IMR-90 (cell line): ENCODE results near the gene DCUN1D1. TPM values are rescaled to one million over a fixed set of nuclear protein-coding genes. Genes with fewer than 3 reads are reported as not detected.

Experiments used
- ATAC-seq: fragments of 200-7000 bp; cut with Tn5 transposase; 2 replicates; pipeline ENCODE4 v1.9.1; 2020; ENCODE audit warnings: low read depth, mild to moderate bottlenecking, moderate library complexity
- BruUV-seq: library from RNA; stranded (reverse); fragments of 400-500 nt; replicated peaks from 2 replicates; lab custom pipeline; 2021; lab: Mats Ljungman, UMichigan
- CTCF ChIA-PET: fragments of 300-600 bp; formaldehyde crosslinking; extraction: SDS; loops from one replicate; lab custom pipeline; 2021; ENCODE audit warnings: antibody characterized with exemption; lab: Yijun Ruan, JAX
- POLR2A ChIA-PET: fragments of 300-600 bp; sonication (Branson Sonifier 250); formaldehyde crosslinking; loops from one replicate; lab custom pipeline; 2022; ENCODE audit warnings: antibody characterized with exemption; ENCODE audit not compliant: unreplicated experiment; lab: Charles Lee
- DNase-seq: peaks from one replicate; pipeline ENCODE4 v3.0.0; 2013
- H2AFZ ChIP-seq: replicated peaks from 2 replicates; pipeline ENCODE3; 2013; ENCODE audit warnings: low read length, mild to moderate bottlenecking; ENCODE audit not compliant: poor library complexity
- H2AK5ac ChIP-seq: 2 replicates; pipeline ENCODE4 v1.6.1; 2013; ENCODE audit warnings: low read depth, low read length, inconsistent platforms
- H2AK9ac ChIP-seq: replicated peaks from 2 replicates; pipeline ENCODE3; 2013; ENCODE audit warnings: mild to moderate bottlenecking, low read depth, low read length, moderate library complexity; ENCODE audit not compliant: poor library complexity
- H2BK120ac ChIP-seq: 2 replicates; pipeline ENCODE4 v1.6.1; 2013; ENCODE audit warnings: low read depth, low read length, inconsistent platforms
- H2BK15ac ChIP-seq: 3 replicates; pipeline ENCODE4 v1.6.1; 2013; ENCODE audit warnings: low read depth, low read length, inconsistent platforms
- H2BK20ac ChIP-seq: 2 replicates; pipeline ENCODE4 v1.6.1; 2013; ENCODE audit warnings: low read depth, mild to moderate bottlenecking, inconsistent platforms, low read length, moderate library complexity
- H2BK5ac ChIP-seq: 2 replicates; pipeline ENCODE4 v1.6.1; 2013; ENCODE audit warnings: mild to moderate bottlenecking, low read depth, low read length, inconsistent platforms; ENCODE audit not compliant: poor library complexity, severe bottlenecking
- H3K14ac ChIP-seq: replicated peaks from 2 replicates; pipeline ENCODE4 v1.6.1; 2013; ENCODE audit warnings: low read depth, low read length, inconsistent platforms
- H3K18ac ChIP-seq: 2 replicates; pipeline ENCODE4 v1.6.1; 2013; ENCODE audit warnings: low read depth, low read length, control low read depth
- H3K23ac ChIP-seq: 2 replicates; pipeline ENCODE4 v1.6.1; 2013; ENCODE audit warnings: low read depth, low read length, inconsistent platforms
- H3K27ac ChIP-seq: 2 replicates; pipeline ENCODE4 v1.5.1; 2013; ENCODE audit warnings: mild to moderate bottlenecking, control low read depth, low read length; ENCODE audit not compliant: insufficient read depth
- H3K27me3 ChIP-seq: 2 replicates; pipeline ENCODE4 v1.6.1; 2013; ENCODE audit warnings: low read length; ENCODE audit not compliant: control insufficient read depth, insufficient read depth
- H3K36me3 ChIP-seq: 2 replicates; pipeline ENCODE4 v1.6.1; 2013; ENCODE audit warnings: low read length, mixed read lengths; ENCODE audit not compliant: control insufficient read depth, insufficient read depth
- H3K4ac ChIP-seq: 2 replicates; pipeline ENCODE4 v1.6.1; 2013; ENCODE audit warnings: low read depth, low read length, inconsistent platforms
- H3K4me1 ChIP-seq: 2 replicates; pipeline ENCODE4 v1.6.1; 2013; ENCODE audit warnings: low read length, mixed read lengths; ENCODE audit not compliant: control insufficient read depth, insufficient read depth
- H3K4me2 ChIP-seq: 2 replicates; pipeline ENCODE4 v1.6.1; 2013; ENCODE audit warnings: low read depth, mild to moderate bottlenecking, control low read depth, low read length, moderate library complexity
- H3K4me3 ChIP-seq: 2 replicates; pipeline ENCODE4 v1.5.1; 2013; ENCODE audit warnings: low read depth, mild to moderate bottlenecking, control low read depth, low read length, moderate library complexity; ENCODE audit not compliant: insufficient read depth
- H3K56ac ChIP-seq: 2 replicates; pipeline ENCODE4 v1.6.1; 2013; ENCODE audit warnings: low read length, inconsistent platforms; ENCODE audit not compliant: insufficient read depth; ENCODE audit errors: extremely low read depth
- H3K79me1 ChIP-seq, 2 experiments: 2 replicates each; pipeline ENCODE4 v1.6.1; 2013; ENCODE audit warnings: low read length in 2 of 2, inconsistent platforms in 1 of 2, low read depth in 1 of 2
- H3K9ac ChIP-seq: 2 replicates; pipeline ENCODE4 v1.6.1; 2013; ENCODE audit warnings: low read depth, low read length, control low read depth
- H3K9me1 ChIP-seq: 2 replicates; pipeline ENCODE4 v1.6.1; 2013; ENCODE audit warnings: low read length, inconsistent platforms; ENCODE audit not compliant: insufficient read depth
- H3K9me3 ChIP-seq: 2 replicates; pipeline ENCODE4 v1.6.1; 2013; ENCODE audit warnings: low read length; ENCODE audit not compliant: control insufficient read depth, insufficient read depth
- H4K20me1 ChIP-seq: 2 replicates; pipeline ENCODE4 v1.6.1; 2013; ENCODE audit warnings: low read length, inconsistent platforms; ENCODE audit not compliant: insufficient read depth
- H4K5ac ChIP-seq: 2 replicates; pipeline ENCODE4 v1.6.1; 2013; ENCODE audit warnings: mild to moderate bottlenecking, low read depth, low read length, control low read depth
- H4K8ac ChIP-seq, 2 experiments: 2 replicates each; pipeline ENCODE4 v1.6.1; 2013; ENCODE audit warnings: low read depth in 2 of 2, low read length in 2 of 2, control low read depth in 1 of 2, inconsistent platforms in 1 of 2
- H4K91ac ChIP-seq: 2 replicates; pipeline ENCODE4 v1.6.1; 2013; ENCODE audit warnings: low read depth, low read length, inconsistent platforms; ENCODE audit not compliant: insufficient read depth
- BHLHE40 ChIP-seq: fragments of 150-350 bp; IDR thresholded peaks from 2 replicates; pipeline ENCODE4 v1.6.1; 2016; ENCODE audit warnings: mild to moderate bottlenecking, low read depth, low read length
- CEBPB ChIP-seq: IDR thresholded peaks from 2 replicates; pipeline ENCODE4 v1.6.1; 2012; ENCODE audit warnings: low read depth, low read length, improper control_type of control experiment
- CHD1 ChIP-seq: IDR thresholded peaks from 2 replicates; pipeline ENCODE4 v1.6.1; 2012; ENCODE audit warnings: low read depth, low read length, improper control_type of control experiment
- CTCF ChIP-seq: conservative IDR thresholded peaks from 2 replicates; pipeline ENCODE4 v1.5.1; 2012; ENCODE audit warnings: mild to moderate bottlenecking, low read depth, low read length, improper control_type of control experiment
- ELK1 ChIP-seq: fragments of 150-350 bp; IDR thresholded peaks from 2 replicates; pipeline ENCODE4 v1.6.1; 2016; ENCODE audit warnings: low read depth, mild to moderate bottlenecking, low read length, moderate library complexity, borderline replicate concordance
- FOS ChIP-seq: fragments of 150-350 bp; IDR thresholded peaks from 2 replicates; pipeline ENCODE4 v1.6.1; 2016; ENCODE audit warnings: low read depth, low read length
- MAFK ChIP-seq: IDR thresholded peaks from 2 replicates; pipeline ENCODE4 v1.6.1; 2012; ENCODE audit warnings: low read depth, low read length, improper control_type of control experiment
- MAZ ChIP-seq: IDR thresholded peaks from 2 replicates; pipeline ENCODE4 v1.6.1; 2012; ENCODE audit warnings: low read depth, mild to moderate bottlenecking, low read length, improper control_type of control experiment, moderate library complexity, borderline replicate concordance
- MXI1 ChIP-seq: IDR thresholded peaks from 2 replicates; pipeline ENCODE4 v1.6.1; 2012; ENCODE audit warnings: low read depth, mild to moderate bottlenecking, low read length, moderate library complexity, borderline replicate concordance
- NFE2L2 ChIP-seq: fragments of 150-350 bp; IDR thresholded peaks from 2 replicates; pipeline ENCODE4 v1.6.1; 2016; ENCODE audit warnings: low read depth, mild to moderate bottlenecking, low read length
- POLR2A ChIP-seq: IDR thresholded peaks from 2 replicates; pipeline ENCODE4 v1.6.1; 2012; ENCODE audit warnings: mild to moderate bottlenecking, low read depth, low read length
- RAD21 ChIP-seq: IDR thresholded peaks from 2 replicates; pipeline ENCODE4 v1.6.1; 2012; ENCODE audit warnings: low read length, improper control_type of control experiment
- RCOR1 ChIP-seq: IDR thresholded peaks from 2 replicates; pipeline ENCODE4 v1.6.1; 2012; ENCODE audit warnings: mild to moderate bottlenecking, low read length, improper control_type of control experiment; ENCODE audit not compliant: insufficient replicate concordance
- RFX5 ChIP-seq: IDR thresholded peaks from 2 replicates; pipeline ENCODE4 v1.8.0; 2012; ENCODE audit warnings: low read depth, mild to moderate bottlenecking, low read length, moderate library complexity
- SMC3 ChIP-seq: fragments of 150-350 bp; IDR thresholded peaks from 2 replicates; pipeline ENCODE4 v1.6.1; 2016; ENCODE audit warnings: low read depth, mild to moderate bottlenecking, antibody characterized with exemption, low read length, moderate library complexity
- USF2 ChIP-seq: fragments of 150-350 bp; IDR thresholded peaks from 2 replicates; pipeline ENCODE4 v1.6.1; 2017; ENCODE audit warnings: mild to moderate bottlenecking, antibody characterized with exemption, low read length, low read depth
- WGBS, 2 experiments: methylation state at CpG; one replicate each; pipeline versions ENCODE4 v1.1.5 to v1.1.7; 2013; ENCODE audit warnings: missing lambda C conversion rate in 2 of 2; ENCODE audit not compliant: insufficient read length in 1 of 2; ENCODE audit errors: extremely low coverage in 2 of 2; 5-methylcytosine and 5-hydroxymethylcytosine counted together
- dilution Hi-C: fragments of 300-500 bp; cut with HindIII; formaldehyde crosslinking; loops from one replicate; pipeline ENCODE4 v1.14.3; 2018; ENCODE audit warnings: low sequenced_read_pairs; ENCODE audit not compliant: unreplicated experiment
- in situ Hi-C: fragments of 300-500 bp; cut with MboI; formaldehyde crosslinking; loops from 3 replicates; pipeline ENCODE4 v1.14.3; 2019; ENCODE audit warnings: low sequenced_read_pairs, inconsistent platforms, mixed read lengths
- intact Hi-C: fragments of 100-400 bp; cut with micrococcal nuclease; formaldehyde crosslinking; loops from 2 replicates; pipeline ENCODE4 v1.10.0; 2022
- polyA plus RNA-seq, 3 experiments: library from polyadenylated mRNA; depleted of rRNA; stranded (reverse); fragments of >200 nt; gene quantifications; 2 replicates each; pipeline ENCODE4 v1.2.3, GENCODE V29; 2012; ENCODE audit warnings: low replicate concordance in 1 of 3
- total RNA-seq: library from RNA; depleted of rRNA; stranded (reverse); fragments of >200 nt; gene quantifications from 2 replicates; pipeline ENCODE4 v1.2.3, GENCODE V29; 2012

The DCUN1D1 gene
- total and polyA plus RNA-seq, 2 of the 4 experiments (the other 2 are of a cell fraction) = 12.5 to 17.7 TPM

- ChIA-PET POLR2A (no interaction called here), CTCF (interaction anchor here (0.7 kb wide), 1 partner anchor 982 kb away, joined by 4 read pairs; no protein-coding TSS in a partner anchor)
- Histone ChIP-seq H2AFZ (no peak overlapping the region), H3K79me1 (no peaks in the 10 kb centered on the region; a peak in 1 of 4 replicates), H3K27me3 (no peaks in the 10 kb centered on the region), H2AK5ac (no peak overlapping the region), H3K14ac (no peak overlapping the region), H3K4me3 (no peak overlapping the region), H3K23ac (no peak overlapping the region), H4K5ac (no peak overlapping the region), H3K9me3 (no peaks in the 10 kb centered on the region), H4K91ac (no peak overlapping the region; the same call in 1 of the 2 replicates), H2BK120ac (no peak overlapping the region), H2BK20ac (no peak overlapping the region), H3K36me3 (peaks cover 3% of the 10 kb centered on the region; the same call in 1 of the 2 replicates), H3K27ac (no peak overlapping the region), H3K18ac (no peak overlapping the region), H3K9me1 (no peaks in the 10 kb centered on the region), H3K4me1 (no peaks in the 10 kb centered on the region), H3K9ac (no peak overlapping the region), H2AK9ac (no peak overlapping the region), H2BK15ac (no peak overlapping the region), H4K8ac (no peak overlapping the region; a peak in 1 of 4 replicates), H2BK5ac (no peak overlapping the region), H3K56ac (no peak overlapping the region), H3K4me2 (no peak overlapping the region), H3K4ac (no peak overlapping the region), H4K20me1 (no peaks in the 10 kb centered on the region)
- TF ChIP-seq CHD1 (no peak), USF2 (no peak), MXI1 (no peak), RCOR1 (no peak), ELK1 (no peak), FOS (no peak), NFE2L2 (no peak), RAD21 (no peak), MAZ (no peak), CEBPB (no peak), BHLHE40 (no peak), RFX5 (no peak), CTCF (no peak), MAFK (no peak), SMC3 (no peak), POLR2A (no peak)
- intact Hi-C loops (no loop called here), dilution Hi-C loops (no loop called here), in situ Hi-C loops (no loop called here)
- WGBS, 2 experiments = no CpG with 5 or more reads among the region's 4 CpGs
- DNase-seq (no peak), ATAC-seq (0 out of 2 replicates have a peak, but pooled peaks have one; percentile 42)
- BruUV-seq = no TSS peak
These were observed 88.1 kb downstream of the DCUN1D1 start for GRCh38 chr3:182892226-182892625.
